HepG2 (cell line): ENCODE data around the gene CPT1B. TPM values are rescaled to one million over a fixed set of nuclear protein-coding genes. Genes with fewer than 3 reads are reported as not detected.
A peak's percentile ranks its signal among the peaks of the same experiment; 100 is the strongest.

Experiments
- FOXO1 ChIP-seq: sonication (generic); formaldehyde crosslinking; IDR thresholded peaks from 2 replicates; pipeline ENCODE4 v1.4.0; 2020; ENCODE audit warnings: missing genetic modification reagents
- HNRNPH1 ChIP-seq: fragments of 200-400 bp; formaldehyde crosslinking; optimal IDR thresholded peaks from 2 replicates; pipeline ENCODE3; 2017; ENCODE audit warnings: mild to moderate bottlenecking, low read depth, low read length
- MEF2D ChIP-seq: sonication (generic); formaldehyde crosslinking; IDR thresholded peaks from 2 replicates; pipeline ENCODE4 v1.5.1; 2020; ENCODE audit warnings: mild to moderate bottlenecking, missing genetic modification reagents
- MIER2 ChIP-seq: IDR thresholded peaks from 2 replicates; pipeline ENCODE4 v1.6.1; 2016; ENCODE audit warnings: missing biosample characterization, missing genetic modification reagents
- NKX3-1 ChIP-seq: sonication (generic); formaldehyde crosslinking; IDR thresholded peaks from 2 replicates; pipeline ENCODE4 v1.5.0; 2020; ENCODE audit warnings: missing genetic modification reagents
- SMYD3 ChIP-seq: sonication (generic); formaldehyde crosslinking; IDR thresholded peaks from 2 replicates; pipeline ENCODE4 v1.8.1; 2023; ENCODE audit warnings: mild to moderate bottlenecking, missing genetic modification reagents
- TBL1XR1 ChIP-seq: fragments of 150-350 bp; IDR thresholded peaks from 2 replicates; pipeline ENCODE4 v1.6.1; 2014; ENCODE audit warnings: borderline replicate concordance, low read length; ENCODE audit not compliant: partially characterized antibody
- ZNF253 ChIP-seq: sonication (generic); formaldehyde crosslinking; IDR thresholded peaks from 2 replicates; pipeline ENCODE4 v1.8.0; 2022; ENCODE audit warnings: mild to moderate bottlenecking, missing genetic modification reagents, borderline replicate concordance
- ZNF614 ChIP-seq: IDR thresholded peaks from 2 replicates; pipeline ENCODE4 v1.6.1; 2018; ENCODE audit warnings: missing biosample characterization, missing genetic modification reagents, inconsistent platforms, borderline replicate concordance
- ZSCAN22 ChIP-seq: sonication (generic); formaldehyde crosslinking; IDR thresholded peaks from 2 replicates; pipeline ENCODE4 v1.4.0; 2020; ENCODE audit warnings: mild to moderate bottlenecking, missing genetic modification reagents
- polyA plus RNA-seq, 8 experiments: library from polyadenylated mRNA; depleted of rRNA in 3 of 8; stranded (reverse) in 7 of 8; unstranded in 1 of 8; fragments of >200 nt; fragmentation: Illumina TruSeq in 4 of 8; extraction: Trizol in 4 of 8; gene quantifications; 2 replicates each; pipeline versions ENCODE4 v1.2.1 to v1.2.3, GENCODE V29; 2011 to 2016; ENCODE audit warnings: low read depth in 4 of 8, missing spikeins in 1 of 8, mixed read lengths in 1 of 8; ENCODE audit not compliant: insufficient read depth in 1 of 8
- total RNA-seq, 5 experiments: library from RNA; depleted of rRNA; stranded (reverse); fragments of >200 nt; fragmentation: Illumina TruSeq; extraction: Trizol; gene quantifications; 2 replicates each; pipeline ENCODE4 v1.2.3, GENCODE V29; 2016; ENCODE audit warnings: low read depth in 1 of 5
- TF ChIP-seq, protein P1 (sequence below): sonication (generic); formaldehyde crosslinking; IDR thresholded peaks from 2 replicates; pipeline ENCODE4 v1.5.0; 2020; ENCODE audit warnings: mild to moderate bottlenecking, missing genetic modification reagents, borderline replicate concordance
- TF ChIP-seq, protein P2 (sequence below): sonication (generic); formaldehyde crosslinking; conservative IDR thresholded peaks from 2 replicates; pipeline ENCODE4 v1.5.0; 2020; ENCODE audit warnings: missing genetic modification reagents
- TF ChIP-seq, protein P3 (sequence below): IDR thresholded peaks from 2 replicates; pipeline ENCODE4 v1.6.1; 2012; ENCODE audit warnings: low read depth, low read length, improper control_type of control experiment
- TF ChIP-seq, protein P4 (sequence below): IDR thresholded peaks from 2 replicates; pipeline ENCODE4 v1.6.1; 2016; ENCODE audit warnings: missing biosample characterization, missing genetic modification reagents, low read depth
- TF ChIP-seq, protein P5 (sequence below): fragments of 450-650 bp; IDR thresholded peaks from 2 replicates; pipeline ENCODE4 v1.6.1; 2017
- TF ChIP-seq, protein P6 (sequence below): sonication (generic); formaldehyde crosslinking; IDR thresholded peaks from 2 replicates; pipeline ENCODE4 v1.5.0; 2020; ENCODE audit warnings: mild to moderate bottlenecking, missing genetic modification reagents

Gene CPT1B
- total and polyA plus RNA-seq, 2 of the 13 experiments (the other 11 are each of a cell fraction or from before 2014, with no cell fraction given), result 9.2 to 19.5 TPM

DNA sequence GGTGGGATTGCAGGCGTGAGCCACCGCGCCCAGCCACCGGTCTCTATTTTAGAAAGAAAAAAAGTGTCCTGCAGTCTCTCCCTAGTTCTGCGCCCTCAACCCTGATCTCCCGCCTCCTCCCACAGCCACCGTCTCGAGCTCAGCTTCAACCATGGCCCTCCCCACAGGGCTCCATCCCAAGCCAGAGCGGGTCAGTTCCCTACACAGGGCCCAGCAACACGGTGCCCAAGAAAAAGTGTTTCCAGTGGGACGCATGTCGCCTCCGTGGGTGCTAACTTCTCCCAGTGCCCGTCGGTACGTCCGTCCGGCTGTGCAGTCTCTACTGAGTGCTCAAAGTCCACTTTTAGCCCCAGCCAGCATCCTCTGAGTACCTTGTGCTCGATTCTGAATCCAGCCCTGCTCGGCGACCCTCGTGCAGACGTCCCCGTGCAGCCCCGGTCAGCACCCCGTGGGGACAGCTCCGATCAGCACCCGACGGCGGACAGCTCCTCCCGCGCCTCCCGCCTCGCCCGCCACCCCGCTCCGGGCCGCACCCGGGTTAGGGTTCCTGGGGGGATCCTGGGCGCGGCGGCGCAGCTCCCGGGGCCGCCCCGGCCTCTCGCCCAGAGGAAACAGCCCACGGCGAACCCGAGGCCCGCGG lies 21.7 kb upstream of the CPT1B start (continued):
- TF ChIP-seq, protein P1, sequence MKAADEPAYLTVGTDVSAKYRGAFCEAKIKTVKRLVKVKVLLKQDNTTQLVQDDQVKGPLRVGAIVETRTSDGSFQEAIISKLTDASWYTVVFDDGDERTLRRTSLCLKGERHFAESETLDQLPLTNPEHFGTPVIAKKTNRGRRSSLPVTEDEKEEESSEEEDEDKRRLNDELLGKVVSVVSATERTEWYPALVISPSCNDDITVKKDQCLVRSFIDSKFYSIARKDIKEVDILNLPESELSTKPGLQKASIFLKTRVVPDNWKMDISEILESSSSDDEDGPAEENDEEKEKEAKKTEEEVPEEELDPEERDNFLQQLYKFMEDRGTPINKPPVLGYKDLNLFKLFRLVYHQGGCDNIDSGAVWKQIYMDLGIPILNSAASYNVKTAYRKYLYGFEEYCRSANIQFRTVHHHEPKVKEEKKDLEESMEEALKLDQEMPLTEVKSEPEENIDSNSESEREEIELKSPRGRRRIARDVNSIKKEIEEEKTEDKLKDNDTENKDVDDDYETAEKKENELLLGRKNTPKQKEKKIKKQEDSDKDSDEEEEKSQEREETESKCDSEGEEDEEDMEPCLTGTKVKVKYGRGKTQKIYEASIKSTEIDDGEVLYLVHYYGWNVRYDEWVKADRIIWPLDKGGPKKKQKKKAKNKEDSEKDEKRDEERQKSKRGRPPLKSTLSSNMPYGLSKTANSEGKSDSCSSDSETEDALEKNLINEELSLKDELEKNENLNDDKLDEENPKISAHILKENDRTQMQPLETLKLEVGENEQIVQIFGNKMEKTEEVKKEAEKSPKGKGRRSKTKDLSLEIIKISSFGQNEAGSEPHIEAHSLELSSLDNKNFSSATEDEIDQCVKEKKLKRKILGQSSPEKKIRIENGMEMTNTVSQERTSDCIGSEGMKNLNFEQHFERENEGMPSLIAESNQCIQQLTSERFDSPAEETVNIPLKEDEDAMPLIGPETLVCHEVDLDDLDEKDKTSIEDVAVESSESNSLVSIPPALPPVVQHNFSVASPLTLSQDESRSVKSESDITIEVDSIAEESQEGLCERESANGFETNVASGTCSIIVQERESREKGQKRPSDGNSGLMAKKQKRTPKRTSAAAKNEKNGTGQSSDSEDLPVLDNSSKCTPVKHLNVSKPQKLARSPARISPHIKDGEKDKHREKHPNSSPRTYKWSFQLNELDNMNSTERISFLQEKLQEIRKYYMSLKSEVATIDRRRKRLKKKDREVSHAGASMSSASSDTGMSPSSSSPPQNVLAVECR, result peak; percentile 99
- TF ChIP-seq ZSCAN22 (CRISPR knock-in tag) (peak; percentile 65; the same call in 1 of the 2 replicates), FOXO1 (CRISPR knock-in tag) (peak; percentile 96), MIER2 (CRISPR knock-in tag) (peak; percentile 99), ZNF614 (CRISPR knock-in tag) (peak; percentile 91; the same call in 1 of the 2 replicates), ZNF253 (peak; percentile 99), SMYD3 (peak; percentile 87), HNRNPH1 (no peak), NKX3-1 (CRISPR knock-in tag) (peak; percentile 99), TBL1XR1 (no peak), MEF2D (CRISPR knock-in tag) (peak; percentile 95)
- TF ChIP-seq, protein P2, sequence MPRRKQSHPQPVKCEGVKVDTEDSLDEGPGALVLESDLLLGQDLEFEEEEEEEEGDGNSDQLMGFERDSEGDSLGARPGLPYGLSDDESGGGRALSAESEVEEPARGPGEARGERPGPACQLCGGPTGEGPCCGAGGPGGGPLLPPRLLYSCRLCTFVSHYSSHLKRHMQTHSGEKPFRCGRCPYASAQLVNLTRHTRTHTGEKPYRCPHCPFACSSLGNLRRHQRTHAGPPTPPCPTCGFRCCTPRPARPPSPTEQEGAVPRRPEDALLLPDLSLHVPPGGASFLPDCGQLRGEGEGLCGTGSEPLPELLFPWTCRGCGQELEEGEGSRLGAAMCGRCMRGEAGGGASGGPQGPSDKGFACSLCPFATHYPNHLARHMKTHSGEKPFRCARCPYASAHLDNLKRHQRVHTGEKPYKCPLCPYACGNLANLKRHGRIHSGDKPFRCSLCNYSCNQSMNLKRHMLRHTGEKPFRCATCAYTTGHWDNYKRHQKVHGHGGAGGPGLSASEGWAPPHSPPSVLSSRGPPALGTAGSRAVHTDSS, result no peak
- TF ChIP-seq, protein P3, sequence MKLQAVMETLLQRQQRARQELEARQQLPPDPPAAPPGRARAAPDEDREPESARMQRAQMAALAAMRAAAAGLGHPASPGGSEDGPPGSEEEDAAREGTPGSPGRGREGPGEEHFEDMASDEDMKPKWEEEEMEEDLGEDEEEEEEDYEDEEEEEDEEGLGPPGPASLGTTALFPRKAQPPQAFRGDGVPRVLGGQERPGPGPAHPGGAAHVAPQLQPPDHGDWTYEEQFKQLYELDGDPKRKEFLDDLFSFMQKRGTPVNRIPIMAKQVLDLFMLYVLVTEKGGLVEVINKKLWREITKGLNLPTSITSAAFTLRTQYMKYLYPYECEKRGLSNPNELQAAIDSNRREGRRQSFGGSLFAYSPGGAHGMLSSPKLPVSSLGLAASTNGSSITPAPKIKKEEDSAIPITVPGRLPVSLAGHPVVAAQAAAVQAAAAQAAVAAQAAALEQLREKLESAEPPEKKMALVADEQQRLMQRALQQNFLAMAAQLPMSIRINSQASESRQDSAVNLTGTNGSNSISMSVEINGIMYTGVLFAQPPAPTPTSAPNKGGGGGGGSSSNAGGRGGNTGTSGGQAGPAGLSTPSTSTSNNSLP, result no peak
- TF ChIP-seq, protein P4, sequence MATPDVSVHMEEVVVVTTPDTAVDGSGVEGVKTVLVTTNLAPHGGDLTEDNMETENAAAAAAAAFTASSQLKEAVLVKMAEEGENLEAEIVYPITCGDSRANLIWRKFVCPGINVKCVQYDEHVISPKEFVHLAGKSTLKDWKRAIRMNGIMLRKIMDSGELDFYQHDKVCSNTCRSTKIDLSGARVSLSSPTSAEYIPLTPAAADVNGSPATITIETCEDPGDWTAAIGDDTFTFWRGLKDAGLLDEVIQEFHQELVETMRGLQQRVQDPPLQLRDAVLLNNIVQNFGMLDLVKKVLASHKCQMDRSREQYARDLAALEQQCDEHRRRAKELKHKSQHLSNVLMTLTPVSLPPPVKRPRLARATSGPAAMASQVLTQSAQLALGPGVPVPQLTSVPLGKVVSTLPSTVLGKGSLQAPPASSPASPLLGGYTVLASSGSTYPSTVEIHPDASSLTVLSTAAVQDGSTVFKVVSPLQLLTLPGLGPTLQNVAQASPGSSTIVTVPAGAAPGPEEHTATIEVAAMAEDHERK (CRISPR knock-in tag), result no peak; the same call in 1 of the 2 replicates
- TF ChIP-seq, protein P5, sequence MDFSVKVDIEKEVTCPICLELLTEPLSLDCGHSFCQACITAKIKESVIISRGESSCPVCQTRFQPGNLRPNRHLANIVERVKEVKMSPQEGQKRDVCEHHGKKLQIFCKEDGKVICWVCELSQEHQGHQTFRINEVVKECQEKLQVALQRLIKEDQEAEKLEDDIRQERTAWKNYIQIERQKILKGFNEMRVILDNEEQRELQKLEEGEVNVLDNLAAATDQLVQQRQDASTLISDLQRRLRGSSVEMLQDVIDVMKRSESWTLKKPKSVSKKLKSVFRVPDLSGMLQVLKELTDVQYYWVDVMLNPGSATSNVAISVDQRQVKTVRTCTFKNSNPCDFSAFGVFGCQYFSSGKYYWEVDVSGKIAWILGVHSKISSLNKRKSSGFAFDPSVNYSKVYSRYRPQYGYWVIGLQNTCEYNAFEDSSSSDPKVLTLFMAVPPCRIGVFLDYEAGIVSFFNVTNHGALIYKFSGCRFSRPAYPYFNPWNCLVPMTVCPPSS, result no peak
- TF ChIP-seq, protein P6, sequence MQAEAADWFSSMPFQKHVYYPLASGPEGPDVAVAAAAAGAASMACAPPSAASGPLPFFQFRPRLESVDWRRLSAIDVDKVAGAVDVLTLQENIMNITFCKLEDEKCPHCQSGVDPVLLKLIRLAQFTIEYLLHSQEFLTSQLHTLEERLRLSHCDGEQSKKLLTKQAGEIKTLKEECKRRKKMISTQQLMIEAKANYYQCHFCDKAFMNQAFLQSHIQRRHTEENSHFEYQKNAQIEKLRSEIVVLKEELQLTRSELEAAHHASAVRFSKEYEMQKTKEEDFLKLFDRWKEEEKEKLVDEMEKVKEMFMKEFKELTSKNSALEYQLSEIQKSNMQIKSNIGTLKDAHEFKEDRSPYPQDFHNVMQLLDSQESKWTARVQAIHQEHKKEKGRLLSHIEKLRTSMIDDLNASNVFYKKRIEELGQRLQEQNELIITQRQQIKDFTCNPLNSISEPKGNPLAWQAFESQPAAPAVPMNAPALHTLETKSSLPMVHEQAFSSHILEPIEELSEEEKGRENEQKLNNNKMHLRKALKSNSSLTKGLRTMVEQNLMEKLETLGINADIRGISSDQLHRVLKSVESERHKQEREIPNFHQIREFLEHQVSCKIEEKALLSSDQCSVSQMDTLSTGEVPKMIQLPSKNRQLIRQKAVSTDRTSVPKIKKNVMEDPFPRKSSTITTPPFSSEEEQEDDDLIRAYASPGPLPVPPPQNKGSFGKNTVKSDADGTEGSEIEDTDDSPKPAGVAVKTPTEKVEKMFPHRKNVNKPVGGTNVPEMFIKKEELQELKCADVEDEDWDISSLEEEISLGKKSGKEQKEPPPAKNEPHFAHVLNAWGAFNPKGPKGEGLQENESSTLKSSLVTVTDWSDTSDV (CRISPR knock-in tag), result peak; percentile 98
